Activated naive CD4-positive, alpha-beta T cell (primary cell): ENCODE measurements around the gene EEPD1.
"Not testable (repeated sequence)": the region's sequence is repeated elsewhere in the genome, so short reads cannot be mapped to it uniquely, and the experiment has no call there.

Source experiments
- DNase-seq, 4 experiments: peaks; one replicate each; lab custom pipeline; 2025; lab: John Stamatoyannopoulos, UW

Gene EEPD1

DNA sequence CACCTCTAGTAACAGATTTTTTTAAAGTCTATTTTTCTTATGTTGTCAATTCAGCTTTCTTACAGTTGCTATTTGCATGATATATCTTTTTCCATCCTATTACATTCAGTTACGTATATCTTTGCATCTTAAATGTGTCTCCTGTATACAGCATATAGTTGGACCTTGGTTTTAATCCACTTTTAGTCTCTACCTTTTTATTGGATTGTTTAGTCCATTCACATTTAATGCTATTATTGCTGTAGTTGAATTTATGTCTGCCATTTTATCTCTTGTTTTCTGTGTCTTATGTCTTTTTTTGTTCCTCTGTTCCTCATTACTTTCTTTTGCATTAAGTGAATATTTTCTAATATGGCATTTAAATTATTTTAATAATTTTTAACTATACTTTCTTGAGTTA lies 100.6 kb downstream of the EEPD1 start:
- no peak for DNase-seq

DNA sequence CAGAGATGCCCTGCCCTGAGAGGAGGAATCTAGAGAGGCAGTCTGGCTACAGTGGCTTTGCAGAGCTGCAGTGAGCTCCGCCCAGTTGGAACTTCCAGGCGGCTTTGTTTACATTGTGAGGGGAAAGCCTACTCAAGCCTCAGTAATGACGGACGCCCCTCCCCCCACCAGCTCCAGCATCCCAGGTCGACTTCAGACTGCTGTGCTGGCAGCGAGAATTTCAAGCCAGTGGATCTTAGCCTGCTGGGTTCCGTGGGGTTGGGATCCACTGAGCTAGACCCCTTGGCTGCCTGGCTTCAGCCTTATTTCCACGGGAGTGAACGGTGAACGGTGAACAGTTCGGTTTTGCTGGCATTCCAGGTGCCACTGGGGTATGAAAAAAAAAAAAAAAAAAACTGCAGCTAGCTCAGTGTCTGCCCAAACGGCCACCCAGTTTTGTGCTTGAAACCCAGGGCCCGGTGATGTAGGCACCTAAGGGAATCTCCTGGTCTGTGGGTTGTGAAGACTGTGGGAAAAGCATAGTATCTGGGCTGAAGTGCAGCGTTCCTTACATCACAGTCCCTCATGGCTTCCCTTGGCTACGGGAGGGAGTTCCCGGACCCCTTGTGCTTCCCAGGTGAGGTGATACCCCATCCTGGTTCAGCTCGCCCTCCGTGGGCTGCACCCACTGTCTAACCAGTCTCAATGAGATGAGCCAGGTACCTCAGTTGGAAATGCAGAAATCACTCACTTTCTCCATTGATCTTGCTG lies 105.6 kb downstream of the EEPD1 start:
- DNase-seq = not testable (repeated sequence)

DNA sequence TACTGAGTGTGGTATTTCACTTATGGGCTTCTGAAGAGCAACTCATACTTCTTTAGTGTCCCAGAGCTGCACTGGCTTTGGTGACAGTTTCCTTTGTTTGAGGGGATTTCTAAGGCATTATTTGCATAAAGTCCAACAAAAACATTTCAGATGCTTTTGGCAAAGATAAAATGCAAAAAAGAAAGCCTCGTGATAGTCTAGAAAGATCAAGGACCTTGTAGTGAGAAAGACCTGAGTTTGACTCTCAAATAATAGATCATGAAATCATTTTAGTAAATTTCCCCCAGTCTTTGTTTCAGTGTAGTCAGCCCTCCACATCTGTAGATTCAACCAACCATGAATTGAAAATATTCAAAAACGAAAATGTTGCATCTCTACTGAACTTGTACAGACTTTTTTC lies 107.4 kb downstream of the EEPD1 start:
- no peak for DNase-seq

DNA sequence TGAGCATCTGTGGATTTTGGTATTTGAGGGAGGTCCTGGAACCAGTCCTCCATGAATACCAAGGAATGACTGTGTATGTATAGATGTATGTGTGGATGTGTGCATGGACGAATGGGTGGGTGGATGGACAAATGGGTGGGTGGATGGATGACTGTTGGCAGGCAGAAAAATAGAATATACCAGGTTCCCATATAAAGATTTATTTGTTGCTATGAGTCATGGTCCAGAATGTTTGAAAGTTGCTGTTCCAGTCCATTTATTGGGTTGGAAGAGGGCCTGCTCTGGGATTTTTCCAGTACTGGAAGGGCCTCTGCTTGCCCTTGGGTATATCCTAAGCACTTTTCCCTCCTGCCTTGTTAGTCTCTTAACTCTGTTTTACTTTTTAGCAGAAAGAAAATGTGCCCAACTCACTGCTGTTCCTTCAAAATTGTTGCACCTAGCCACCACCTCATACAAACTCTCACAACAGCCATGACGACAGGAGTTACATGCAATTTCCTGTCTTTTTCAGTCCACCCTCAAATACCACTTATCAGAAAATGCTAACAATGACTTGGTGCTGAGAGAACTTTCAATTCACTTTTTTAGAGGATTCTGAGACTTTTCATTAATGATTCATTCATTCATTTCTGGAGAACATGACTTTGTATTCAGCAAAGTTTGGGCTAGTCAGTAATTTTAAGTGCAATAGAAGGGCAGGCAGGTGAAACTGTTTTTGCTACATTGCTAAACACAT lies 108.1 kb downstream of the EEPD1 start:
- no peak for DNase-seq

DNA sequence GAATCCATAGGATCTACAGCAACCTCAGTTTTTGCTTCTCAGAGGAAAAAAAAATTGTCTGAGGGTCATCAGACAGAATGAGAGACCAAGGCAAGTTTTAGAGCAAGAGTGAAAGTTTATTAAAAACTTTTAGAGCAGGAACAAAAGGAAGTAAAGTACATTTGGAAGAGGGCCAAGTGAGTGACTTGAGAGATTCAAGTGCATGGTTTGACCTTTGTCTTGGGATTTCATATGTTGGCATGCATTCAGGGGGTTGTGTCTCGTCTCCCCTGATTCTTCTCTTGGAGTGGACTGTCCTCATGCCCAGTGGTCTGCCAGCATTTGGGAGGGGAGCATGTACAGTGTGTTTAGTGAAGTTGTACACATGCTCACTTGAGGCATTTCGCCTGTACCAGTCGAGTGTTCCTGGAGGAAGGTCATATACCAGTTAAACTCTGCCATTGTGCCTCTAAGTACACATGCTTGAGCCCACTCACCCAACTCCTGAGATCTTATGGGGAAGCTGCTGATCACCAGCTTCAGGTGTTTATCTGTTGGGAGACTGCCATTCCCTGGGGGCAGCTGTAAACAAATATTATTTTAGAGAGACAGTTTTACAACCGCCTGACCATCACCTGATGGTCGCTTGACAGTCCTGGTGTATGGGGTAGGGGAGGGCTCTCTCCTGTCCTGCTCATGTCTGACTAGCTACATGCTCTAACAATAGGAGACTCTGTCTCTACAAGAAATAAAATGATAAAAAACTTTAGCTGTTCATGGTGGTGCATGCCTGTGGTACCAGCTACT lies 109.4 kb downstream of the EEPD1 start:
- no peak for DNase-seq

DNA sequence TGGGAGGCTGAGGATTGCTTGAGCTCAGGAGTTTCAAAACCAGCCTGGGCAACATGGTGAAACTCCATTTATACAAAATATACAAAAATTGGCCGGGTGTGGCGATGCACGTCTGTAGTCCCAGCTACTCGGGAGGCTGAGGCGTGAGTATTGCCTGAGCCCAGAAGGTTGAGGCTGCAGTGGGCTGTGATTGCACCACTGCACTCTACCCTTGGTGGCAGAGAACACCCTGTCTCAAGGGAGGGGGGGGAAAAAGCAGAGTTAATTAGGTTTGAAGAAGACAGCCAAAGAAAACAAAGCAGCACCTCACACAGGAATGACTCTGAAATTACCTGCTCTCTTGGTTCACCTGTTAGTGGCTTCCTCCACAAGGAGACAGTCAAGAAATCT lies 110.0 kb downstream of the EEPD1 start:
- DNase-seq = no peak

DNA sequence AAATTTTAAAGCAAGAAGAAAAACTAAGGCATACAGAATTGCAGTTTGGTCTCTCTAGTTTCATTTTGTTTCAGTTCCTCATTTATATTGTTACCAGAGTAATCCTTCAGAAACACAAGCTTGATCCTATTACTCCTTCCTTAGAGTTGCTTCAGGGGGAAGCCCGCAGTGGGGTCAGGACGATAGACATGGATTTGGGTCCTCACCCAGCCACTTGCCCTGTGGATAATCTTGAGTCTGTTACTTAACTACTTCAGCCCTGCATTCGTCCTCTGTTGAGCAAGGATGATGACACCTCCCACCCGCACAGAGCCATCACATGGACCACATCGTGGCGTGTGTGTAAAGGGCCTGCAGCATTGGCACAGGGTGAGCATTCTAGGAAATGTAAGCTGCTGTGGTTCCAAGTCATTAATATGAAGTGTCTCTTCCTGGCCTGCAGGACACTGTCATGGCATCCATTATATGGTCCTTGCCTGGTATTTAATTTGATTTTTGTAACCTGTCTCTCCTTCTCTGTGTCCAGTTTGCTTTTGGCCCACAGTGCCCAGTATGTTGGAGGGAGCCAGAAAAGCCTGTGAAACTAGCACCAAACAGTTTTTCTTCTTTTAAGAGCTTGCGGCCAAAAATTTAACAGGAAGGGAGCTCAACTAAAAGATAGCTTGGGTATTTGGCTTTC lies 111.2 kb downstream of the EEPD1 start:
- DNase-seq = no peak

DNA sequence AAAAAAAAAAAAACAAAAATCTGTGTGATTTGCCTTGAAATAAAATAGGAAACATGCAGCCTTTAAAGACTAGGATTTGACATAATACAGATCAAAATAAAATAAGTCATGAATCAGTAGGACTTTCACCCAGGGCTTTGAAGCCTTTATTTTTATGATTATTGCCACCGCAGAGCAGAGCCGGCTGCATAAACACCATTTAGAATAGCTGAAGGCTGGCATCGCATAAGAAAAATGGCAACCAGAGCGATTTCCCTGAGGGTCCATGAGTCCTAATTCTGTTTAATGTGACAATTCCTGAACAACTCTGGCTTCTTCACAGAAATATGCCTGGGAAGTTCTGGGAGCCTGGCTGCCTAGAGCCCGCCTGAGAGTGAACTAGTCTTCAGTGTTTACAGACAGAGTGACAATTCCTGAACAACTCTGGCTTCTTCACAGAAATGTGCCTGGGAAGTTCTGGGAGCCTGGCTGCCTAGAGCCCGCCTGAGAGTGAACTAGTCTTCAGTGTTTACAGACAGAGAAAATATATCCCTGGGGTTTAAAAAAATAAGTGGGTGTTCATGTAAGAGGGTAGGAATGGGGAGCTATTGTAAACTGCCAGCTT lies 112.0 kb downstream of the EEPD1 start:
- no peak for DNase-seq

DNA sequence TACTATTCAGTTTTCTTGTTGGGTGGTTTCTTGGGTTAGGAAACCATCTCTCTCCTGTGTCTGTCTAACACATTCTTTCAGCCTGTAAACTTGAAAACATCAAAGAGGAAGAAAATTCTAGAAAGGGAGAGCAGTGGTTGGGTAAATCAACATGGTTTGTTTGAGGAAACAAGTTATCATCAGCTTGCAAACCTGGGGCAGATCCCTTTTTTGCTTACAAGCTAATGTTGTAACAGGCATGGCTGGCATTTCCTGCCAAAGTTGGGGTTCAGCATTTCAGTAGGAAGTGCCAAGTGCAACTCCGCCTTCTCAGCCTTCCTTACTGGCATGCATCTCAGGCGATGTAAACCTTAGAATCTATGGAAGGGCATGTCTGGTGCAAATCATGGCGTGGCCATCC lies 112.6 kb downstream of the EEPD1 start:
- no peak for DNase-seq

DNA sequence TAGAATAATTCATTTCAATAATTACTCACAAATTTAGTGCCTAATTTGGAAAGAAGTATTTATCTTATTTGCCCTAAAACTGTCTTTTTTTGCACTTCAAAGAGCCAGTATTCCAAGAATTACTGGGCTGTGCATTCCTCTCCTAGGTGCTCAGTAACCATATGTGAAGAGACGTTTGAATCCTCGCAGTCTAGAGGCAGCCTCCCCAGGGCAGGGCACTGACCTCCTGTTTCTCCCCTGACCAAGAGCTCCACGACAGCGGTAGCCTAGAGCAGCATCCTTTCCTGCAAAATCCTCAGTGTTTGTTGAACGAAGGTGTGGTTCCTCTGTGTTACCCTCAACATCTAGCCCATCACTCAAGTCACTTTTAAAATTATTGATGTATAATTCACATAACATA lies 113.1 kb downstream of the EEPD1 start:
- no peak for DNase-seq

DNA sequence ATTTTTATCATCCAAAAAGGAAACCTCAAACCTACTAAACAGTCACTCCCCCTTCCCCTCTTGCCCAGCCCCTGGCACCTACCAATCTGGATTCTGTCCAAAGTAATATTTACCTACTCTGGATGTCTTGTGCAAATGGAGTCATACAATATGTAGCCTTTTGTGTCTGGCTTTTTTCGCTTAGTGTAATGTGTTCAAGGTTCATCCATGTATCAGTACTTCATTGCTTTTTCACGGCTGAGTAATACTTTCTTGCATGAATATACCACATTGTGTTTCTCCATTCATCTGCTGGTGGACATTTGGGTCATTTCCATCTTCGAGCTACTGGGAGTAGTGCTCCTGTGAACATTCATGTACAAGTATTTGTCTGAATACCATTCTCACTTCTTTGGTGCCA lies 113.6 kb downstream of the EEPD1 start:
- DNase-seq = no peak

DNA sequence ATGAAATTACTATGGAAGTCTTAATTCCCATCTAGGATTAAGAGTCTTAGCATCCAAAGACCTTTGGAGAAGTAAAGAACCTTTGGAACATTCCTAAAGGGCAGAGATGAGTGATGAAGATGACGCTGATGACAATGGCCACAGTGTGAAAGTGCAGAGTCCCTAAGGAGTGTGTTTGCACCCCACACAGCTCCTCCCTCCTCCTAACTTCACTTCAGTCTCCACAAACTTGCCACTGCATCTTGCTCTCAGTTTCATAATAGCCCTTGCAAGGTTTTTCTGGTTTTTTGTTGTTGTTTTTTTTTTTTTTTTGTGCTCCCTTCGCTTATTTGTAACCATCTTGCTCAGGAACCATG lies 119.1 kb downstream of the EEPD1 start:
- no peak for DNase-seq

DNA sequence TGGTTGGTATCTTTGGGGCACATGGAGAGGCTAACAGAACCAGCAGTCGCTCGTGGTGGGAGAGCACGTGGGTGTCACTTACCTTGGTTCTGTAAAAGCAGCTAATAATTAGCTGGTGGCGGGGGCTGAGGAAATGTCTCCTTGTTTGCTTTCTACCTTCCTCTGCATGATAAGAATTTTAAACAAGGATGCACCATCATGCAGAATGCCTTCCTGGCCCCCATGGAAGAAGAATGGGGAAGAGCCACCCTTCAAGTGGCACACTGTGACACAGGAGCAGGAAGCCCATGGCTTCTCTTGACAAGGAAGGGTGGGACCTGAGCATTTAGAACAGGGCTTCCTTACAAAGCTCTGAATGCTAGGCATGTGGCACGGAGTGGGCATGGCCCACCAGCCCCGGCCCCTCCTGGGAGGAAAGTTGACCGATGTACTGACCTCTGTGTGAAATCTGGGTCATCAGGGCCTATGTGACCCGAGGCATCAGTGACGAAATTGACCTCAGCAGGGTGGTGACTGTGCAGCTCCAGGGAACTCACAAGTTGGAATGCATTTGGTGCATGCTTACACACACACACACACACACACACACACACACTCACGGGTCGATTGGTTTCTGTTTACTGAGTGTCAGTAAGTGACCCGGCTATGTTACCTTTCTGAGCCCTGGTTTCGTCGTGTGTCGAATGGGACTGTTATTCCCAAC lies 119.7 kb downstream of the EEPD1 start:
- DNase-seq = no peak

DNA sequence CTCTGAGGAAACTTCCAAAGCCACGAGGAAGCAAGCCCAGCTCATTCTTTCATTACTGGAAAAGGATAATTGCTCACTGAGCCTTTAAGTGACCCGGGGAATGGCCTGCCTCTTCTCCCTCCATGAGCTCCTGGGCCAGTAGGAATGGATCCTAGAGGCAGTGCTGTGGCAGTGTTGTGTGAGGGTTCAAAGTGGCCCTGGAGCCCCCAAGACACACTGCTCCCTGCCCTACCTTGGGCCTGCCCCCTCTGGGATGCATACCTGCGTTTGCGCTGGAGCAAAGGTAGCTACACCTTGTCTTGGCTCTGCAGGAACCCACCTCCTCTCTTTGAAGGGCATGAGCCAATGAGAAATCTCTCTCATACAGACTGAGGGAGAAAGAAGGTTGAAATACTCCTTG lies 120.8 kb downstream of the EEPD1 start:
- DNase-seq = no peak

DNA sequence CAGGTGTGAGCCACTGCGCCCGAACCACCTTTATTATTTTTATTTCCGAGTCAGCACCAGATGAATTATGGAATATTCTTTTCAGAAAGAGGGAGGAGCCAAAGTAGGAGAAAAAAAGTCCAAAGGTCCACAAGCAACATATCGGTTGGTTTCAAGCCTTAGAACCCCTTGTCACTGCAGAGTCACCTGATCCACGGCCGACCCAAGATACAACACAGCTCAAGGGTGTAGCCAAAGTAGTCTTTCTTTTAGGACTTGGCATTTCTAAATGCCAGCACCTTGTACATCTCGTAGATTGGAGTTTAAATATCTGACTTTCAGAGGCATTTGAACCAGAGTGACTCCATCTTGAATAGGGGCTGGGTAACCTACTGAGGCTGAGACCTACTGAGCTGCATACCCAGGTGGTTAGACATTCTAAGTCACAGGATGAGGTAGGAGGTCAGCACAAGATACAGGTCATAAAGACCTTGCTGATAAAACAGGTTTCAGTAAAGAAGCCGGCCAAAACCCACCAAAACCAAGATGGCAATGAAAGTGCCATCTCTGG lies 122.8 kb downstream of the EEPD1 start:
- no peak for DNase-seq

DNA sequence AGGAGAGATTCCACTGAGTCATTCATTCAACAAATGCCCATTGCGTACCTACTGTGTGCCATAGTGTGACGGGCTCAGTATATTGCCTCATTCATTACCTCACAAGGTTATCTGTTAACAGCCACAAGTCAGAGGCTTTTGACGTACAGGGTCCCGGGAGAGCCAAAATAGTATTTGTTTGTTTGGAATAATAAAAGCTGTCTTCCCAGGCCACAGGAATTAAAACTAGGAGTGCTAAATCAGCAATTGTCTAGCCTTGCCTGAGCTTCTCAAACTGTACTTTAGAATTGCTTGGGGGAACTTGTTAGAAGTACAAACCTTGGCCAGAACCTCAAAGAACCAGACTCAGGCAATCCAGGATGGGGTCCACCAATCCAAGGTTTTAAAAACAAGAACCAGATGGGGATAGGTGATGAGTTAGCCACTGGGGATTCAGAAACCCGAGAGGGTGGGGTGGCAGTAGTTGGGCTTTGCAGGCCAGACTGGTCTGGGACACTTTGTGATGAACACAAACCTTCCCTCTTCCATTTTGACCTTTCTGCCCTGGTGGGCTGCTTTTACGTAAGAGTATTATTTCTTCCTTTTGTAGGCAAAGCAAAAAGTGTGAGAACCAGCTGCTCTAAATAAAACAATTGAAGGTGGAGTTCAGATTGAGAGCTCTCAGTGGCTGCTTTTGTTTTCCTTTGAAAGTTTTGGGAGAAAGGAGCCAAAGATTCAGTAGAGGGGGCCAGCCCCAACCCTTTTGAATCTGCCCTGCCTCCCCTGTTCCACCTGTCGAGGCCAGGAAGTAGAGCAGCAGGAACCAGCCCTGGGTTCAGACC lies 123.6 kb downstream of the EEPD1 start:
- DNase-seq = no peak

DNA sequence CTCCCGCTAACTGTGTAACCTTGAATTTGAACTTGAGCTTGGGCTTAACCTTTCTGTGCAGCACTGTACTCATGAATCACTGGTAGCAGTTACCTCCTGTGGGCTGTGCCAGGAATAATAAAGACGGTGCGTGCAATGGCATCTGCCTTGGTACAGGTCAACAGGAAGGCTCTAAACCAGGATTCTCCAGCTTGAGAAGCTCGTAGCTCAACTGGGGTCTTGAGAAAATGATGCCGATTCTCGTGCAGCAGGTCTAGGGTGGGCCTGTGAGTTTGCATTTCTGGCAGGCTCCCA lies 124.1 kb downstream of the EEPD1 start:
- no peak for DNase-seq

DNA sequence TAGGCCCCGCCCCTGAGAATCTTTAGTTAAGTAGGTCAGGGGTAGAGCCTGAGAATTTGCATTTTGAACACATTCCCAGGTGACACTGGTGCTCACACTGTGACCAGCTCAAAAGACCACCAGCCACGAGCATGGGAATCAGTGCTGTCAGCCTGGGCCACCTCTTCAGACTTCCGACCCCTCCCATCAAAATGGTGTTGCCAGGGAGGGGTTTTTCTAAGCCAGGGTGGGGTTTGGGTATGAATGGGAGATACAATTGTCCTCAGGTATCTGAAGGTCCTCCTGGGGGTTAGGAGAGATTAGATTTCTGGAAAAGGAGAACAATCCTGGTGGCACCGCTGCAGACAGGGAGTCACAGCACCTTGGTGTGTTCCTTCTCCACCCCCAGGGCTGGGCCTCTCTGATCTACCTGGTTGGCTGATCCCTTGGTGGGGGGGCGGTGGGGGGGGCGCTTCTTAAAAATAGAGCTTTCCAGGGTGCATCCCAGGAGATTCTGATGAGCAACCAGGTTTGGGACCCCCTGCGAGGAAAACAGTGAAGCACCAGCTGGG lies 125.1 kb downstream of the EEPD1 start:
- DNase-seq = no peak

DNA sequence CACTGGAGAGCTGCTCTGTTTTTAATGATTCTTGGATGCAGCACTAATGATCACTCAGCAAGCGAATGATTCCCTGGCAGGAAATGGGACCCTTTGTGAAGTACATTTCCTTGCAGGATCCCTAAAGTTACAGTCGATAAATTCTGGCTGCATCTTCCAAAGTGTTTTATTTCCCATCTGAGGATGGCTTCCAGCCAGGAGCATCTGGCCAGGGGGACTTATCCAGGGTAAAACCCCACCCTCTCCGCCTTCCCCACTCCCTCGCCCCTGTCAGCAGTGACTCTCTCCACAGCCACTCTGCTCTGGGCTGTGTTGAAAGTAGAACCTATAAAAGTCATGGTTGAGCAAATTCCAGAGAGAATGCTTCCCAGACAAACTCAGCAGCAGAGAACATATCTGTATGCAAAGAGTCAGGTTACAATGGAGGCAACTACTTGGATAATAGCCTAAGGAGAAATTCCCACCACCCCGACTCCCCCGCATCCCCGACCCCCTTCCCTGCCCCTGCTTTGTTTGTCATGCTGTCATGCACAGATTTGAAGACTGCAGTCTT lies 125.6 kb downstream of the EEPD1 start:
- DNase-seq = no peak
